ENCODE results near the gene IKBIP. TPM values are rescaled to one million over a fixed set of nuclear protein-coding genes. Genes with fewer than 3 reads are reported as not detected.
A peak's percentile ranks its signal among the peaks of the same experiment; 100 is the strongest.

Gene IKBIP
- total RNA-seq = 10 to 100 TPM; 25.5 to 26.2 TPM

GRCh38 chr12:98644712-98645571 is at the start of gene IKBIP, which contains the start of gene APAF1:
TSS of gene IKBIP (minus strand) at chr12:98644788. CDS start at chr12:98644701, 87 bp downstream.
TSS of gene APAF1 (plus strand) at chr12:98645290. CDS start at chr12:98648360, 3,070 bp downstream.
- H3K4me1 Mint-ChIP-seq = peaks cover 46% of the 10 kb centered on the region
- H3K27me3 Mint-ChIP-seq = no peaks in the 10 kb centered on the region
- H3K36me3 Mint-ChIP-seq (ENCODE audit: low read depth) = peaks cover 33% of the 10 kb centered on the region
- H3K4me3 Mint-ChIP-seq = peak within 1 kb of the TSS; percentile 96
- peak within 1 kb of the TSS; percentile 95 for H3K27ac Mint-ChIP-seq
- ChIA-PET POLR2A (interaction anchor here (0.6 to 11.0 kb wide), 18 partner anchors 9 to 1622 kb away, joined by 3 to 142 read pairs (median 4); partner anchors contain the start of genes ACTR6, DEPDC4, SCYL2 and SLC25A3), CTCF (interaction anchor here (0.8 to 2.2 kb wide), 8 partner anchors 9 to 127 kb away, joined by 3 to 9 read pairs (median 4); partner anchors contain the start of gene SLC25A3)
- H3K9me3 Mint-ChIP-seq = no peaks in the 10 kb centered on the region
- peak; percentile 98 for DNase-seq

- Mint-ChIP-seq H3K4me3 (no peak overlapping the region), H3K4me1 (peaks cover 9% of the 10 kb centered on the region), H3K27me3 (no peaks in the 10 kb centered on the region), H3K36me3 (ENCODE audit: low read depth) (peaks cover 79% of the 10 kb centered on the region), H3K27ac (no peak overlapping the region), H3K9me3 (no peaks in the 10 kb centered on the region)
- ChIA-PET CTCF (no interaction called here), POLR2A (no interaction called here)
- no peak for DNase-seq
Observed at GRCh38 chr12:98691351-98691750, 46.8 kb upstream of the IKBIP start.

- Mint-ChIP-seq H3K27ac (no peak overlapping the region), H3K36me3 (ENCODE audit: low read depth) (peaks cover 72% of the 10 kb centered on the region), H3K4me3 (no peak overlapping the region), H3K27me3 (no peaks in the 10 kb centered on the region), H3K9me3 (no peaks in the 10 kb centered on the region), H3K4me1 (peaks cover 3% of the 10 kb centered on the region)
- POLR2A ChIA-PET = no interaction called here
- CTCF ChIA-PET = no interaction called here
- no peak for DNase-seq
Observed at GRCh38 chr12:98686603-98687002, 42.0 kb upstream of the IKBIP start.

GRCh38 chr12:98684199-98684598 is 39.6 kb upstream of the IKBIP start:
- Mint-ChIP-seq H3K9me3 (no peaks in the 10 kb centered on the region), H3K27ac (no peak overlapping the region), H3K4me1 (no peaks in the 10 kb centered on the region), H3K27me3 (no peaks in the 10 kb centered on the region), H3K36me3 (ENCODE audit: low read depth) (peaks cover 69% of the 10 kb centered on the region), H3K4me3 (no peak overlapping the region)
- no peak for DNase-seq
- ChIA-PET CTCF (interaction anchor here (0.9 kb wide), 1 partner anchor 41 kb away, joined by 4 read pairs; no protein-coding TSS in a partner anchor), POLR2A (no interaction called here)

- no peaks in the 10 kb centered on the region for H3K27me3 Mint-ChIP-seq
- no peak overlapping the region for H3K27ac Mint-ChIP-seq
- H3K9me3 Mint-ChIP-seq = no peaks in the 10 kb centered on the region
- H3K4me3 Mint-ChIP-seq = no peak overlapping the region
- CTCF ChIA-PET = no interaction called here
- no peak for DNase-seq
- H3K4me1 Mint-ChIP-seq = no peaks in the 10 kb centered on the region
- H3K36me3 Mint-ChIP-seq (ENCODE audit: low read depth) = peaks cover 52% of the 10 kb centered on the region
- POLR2A ChIA-PET = interaction anchor here (1.0 kb wide), 1 partner anchor 10 kb away, joined by 3 read pairs; no protein-coding TSS in a partner anchor
Observed at GRCh38 chr12:98679611-98680005, 35.0 kb upstream of the IKBIP start.

GRCh38 chr12:98678946-98679610 is 34.5 kb upstream of the IKBIP start:
- CTCF ChIA-PET = no interaction called here
- H3K9me3 Mint-ChIP-seq = no peaks in the 10 kb centered on the region
- POLR2A ChIA-PET = interaction anchor here (1.0 kb wide), 1 partner anchor 9 kb away, joined by 3 read pairs; no protein-coding TSS in a partner anchor
- no peak overlapping the region for H3K4me3 Mint-ChIP-seq
- H3K27me3 Mint-ChIP-seq = no peaks in the 10 kb centered on the region
- no peak overlapping the region for H3K27ac Mint-ChIP-seq
- peaks cover 52% of the 10 kb centered on the region for H3K36me3 Mint-ChIP-seq (ENCODE audit: low read depth)
- no peak for DNase-seq
- H3K4me1 Mint-ChIP-seq = peaks cover under 1% of the 10 kb centered on the region

- no peak for DNase-seq
- ChIA-PET CTCF (interaction anchor here (1.1 kb wide), 1 partner anchor 320 kb away, joined by 4 read pairs; no protein-coding TSS in a partner anchor), POLR2A (no interaction called here)
- Mint-ChIP-seq H3K36me3 (ENCODE audit: low read depth) (peaks cover 52% of the 10 kb centered on the region), H3K27me3 (no peaks in the 10 kb centered on the region), H3K4me3 (no peak overlapping the region), H3K27ac (no peak overlapping the region), H3K9me3 (no peaks in the 10 kb centered on the region), H3K4me1 (peaks cover 1% of the 10 kb centered on the region)
Observed at GRCh38 chr12:98678236-98678945, 33.8 kb upstream of the IKBIP start.

- Mint-ChIP-seq H3K27me3 (no peaks in the 10 kb centered on the region), H3K36me3 (ENCODE audit: low read depth) (peaks cover 45% of the 10 kb centered on the region), H3K27ac (no peak overlapping the region), H3K4me1 (peaks cover 6% of the 10 kb centered on the region), H3K4me3 (no peak overlapping the region), H3K9me3 (peaks cover 4% of the 10 kb centered on the region)
- CTCF ChIA-PET = interaction anchor here (1.7 kb wide), 1 partner anchor 24 kb away, joined by 3 read pairs; no protein-coding TSS in a partner anchor
- no peak for DNase-seq
- POLR2A ChIA-PET = no interaction called here
Observed at GRCh38 chr12:98674841-98675240, 30.3 kb upstream of the IKBIP start.

GRCh38 chr12:98671459-98671858 is 26.9 kb upstream of the IKBIP start:
- CTCF ChIA-PET = interaction anchor here (0.5 kb wide), 1 partner anchor 24 kb away, joined by 4 read pairs; no protein-coding TSS in a partner anchor
- peaks cover 67% of the 10 kb centered on the region for H3K36me3 Mint-ChIP-seq (ENCODE audit: low read depth)
- H3K27ac Mint-ChIP-seq = no peak overlapping the region
- no peak for DNase-seq
- peaks cover 20% of the 10 kb centered on the region for H3K4me1 Mint-ChIP-seq
- no peak overlapping the region for H3K4me3 Mint-ChIP-seq
- POLR2A ChIA-PET = interaction anchor here (1.0 kb wide), 1 partner anchor 78 kb away, joined by 3 read pairs; no protein-coding TSS in a partner anchor
- H3K9me3 Mint-ChIP-seq = peaks cover 14% of the 10 kb centered on the region
- no peaks in the 10 kb centered on the region for H3K27me3 Mint-ChIP-seq

- H3K36me3 Mint-ChIP-seq (ENCODE audit: low read depth) = peaks cover 71% of the 10 kb centered on the region
- ChIA-PET CTCF (interaction anchor here (0.8 kb wide), 1 partner anchor 104 kb away, joined by 3 read pairs; no protein-coding TSS in a partner anchor), POLR2A (interaction anchor here (0.8 kb wide), 1 partner anchor 10 kb away, joined by 3 read pairs; no protein-coding TSS in a partner anchor)
Observed at GRCh38 chr12:98669751-98670150, 25.2 kb upstream of the IKBIP start.

GRCh38 chr12:98660521-98660920 is 15.9 kb upstream of the IKBIP start:
- H3K9me3 Mint-ChIP-seq = no peaks in the 10 kb centered on the region
- H3K27ac Mint-ChIP-seq = no peak overlapping the region
- POLR2A ChIA-PET = no interaction called here
- peaks cover 60% of the 10 kb centered on the region for H3K36me3 Mint-ChIP-seq (ENCODE audit: low read depth)
- CTCF ChIA-PET = interaction anchor here (1.3 kb wide), 1 partner anchor 94 kb away, joined by 4 read pairs; no protein-coding TSS in a partner anchor
- no peak overlapping the region for H3K4me3 Mint-ChIP-seq
- no peak for DNase-seq
- no peaks in the 10 kb centered on the region for H3K27me3 Mint-ChIP-seq
- peaks cover 14% of the 10 kb centered on the region for H3K4me1 Mint-ChIP-seq

More at GRCh38 chr12:98669751-98670150, 25.2 kb upstream of the IKBIP start:
- DNase-seq = no peak
- Mint-ChIP-seq H3K9me3 (peaks cover 14% of the 10 kb centered on the region), H3K4me1 (peaks cover 20% of the 10 kb centered on the region), H3K4me3 (no peak overlapping the region), H3K27me3 (no peaks in the 10 kb centered on the region), H3K27ac (no peak overlapping the region)

All from activated CD4-positive, alpha-beta memory T cell treated with anti-CD3 and anti-CD28 coated beads, Interleukin-2, amount 10 ng/mL, durations not matched to agents 7 days and 5 days (primary cell).